GM19467 (cell line): ENCODE data around the gene MGLL.
A peak's percentile ranks its signal among the peaks of the same experiment; 100 is the strongest.

Experiments used
- ATAC-seq: cut with Tn5 transposase; IDR thresholded peaks from one replicate; pipeline ENCODE4 v1.9.1; 2021; ENCODE audit warnings: mild to moderate bottlenecking, moderate library complexity; ENCODE audit not compliant: unreplicated experiment

MGLL gene

DNA sequence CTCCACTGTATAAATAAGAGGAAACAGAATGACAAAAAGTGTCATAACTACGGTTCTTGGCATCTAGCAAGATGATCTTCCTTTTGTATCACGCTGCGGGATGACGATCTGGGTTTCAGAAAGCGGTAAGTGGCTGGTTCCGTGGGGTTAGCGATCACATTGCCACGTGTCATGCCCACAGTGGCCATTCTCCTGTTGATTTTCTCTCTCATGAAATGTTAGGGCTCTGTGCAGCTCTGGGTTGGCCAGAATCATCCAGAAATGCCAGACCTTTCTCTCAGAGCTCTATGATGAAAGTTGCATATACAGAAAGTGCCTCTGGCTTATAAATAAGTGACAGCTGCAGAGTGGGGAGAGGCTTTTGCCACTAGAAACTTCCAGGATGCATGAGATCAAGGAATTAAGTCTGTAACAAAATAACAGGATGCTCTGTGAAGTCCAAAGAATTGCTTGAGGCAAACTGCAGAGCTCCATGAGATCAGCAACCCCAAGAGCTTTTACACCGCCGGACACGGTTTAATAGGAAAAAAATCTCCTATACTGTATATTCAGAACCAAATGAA lies 78.0 kb downstream of the MGLL start:
- no peak for ATAC-seq

- no peak for ATAC-seq
Observed at GRCh38 chr3:127743351-127744252, 78.7 kb downstream of the MGLL start.

GRCh38 chr3:127742580-127742979 lies 79.7 kb downstream of the MGLL start:
- ATAC-seq, result no peak

DNA sequence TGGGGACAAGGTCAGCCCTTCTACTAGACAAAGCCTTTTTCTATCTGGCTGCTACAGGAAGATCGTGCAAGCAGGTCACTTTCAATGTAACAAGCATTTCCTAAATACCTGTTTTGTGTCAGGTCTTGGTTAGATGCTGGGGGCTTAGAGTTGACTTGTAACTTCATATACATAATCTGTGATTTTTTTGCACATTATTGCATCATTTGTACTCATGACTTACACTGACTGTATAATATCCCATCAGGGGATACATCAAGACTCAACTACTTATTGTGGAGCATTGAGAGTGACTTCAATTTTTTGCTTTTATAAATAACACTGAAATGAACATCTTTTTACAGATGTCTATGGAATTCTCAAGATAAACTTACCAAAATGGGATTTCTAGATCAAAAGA lies 80.6 kb downstream of the MGLL start:
- no peak for ATAC-seq

DNA sequence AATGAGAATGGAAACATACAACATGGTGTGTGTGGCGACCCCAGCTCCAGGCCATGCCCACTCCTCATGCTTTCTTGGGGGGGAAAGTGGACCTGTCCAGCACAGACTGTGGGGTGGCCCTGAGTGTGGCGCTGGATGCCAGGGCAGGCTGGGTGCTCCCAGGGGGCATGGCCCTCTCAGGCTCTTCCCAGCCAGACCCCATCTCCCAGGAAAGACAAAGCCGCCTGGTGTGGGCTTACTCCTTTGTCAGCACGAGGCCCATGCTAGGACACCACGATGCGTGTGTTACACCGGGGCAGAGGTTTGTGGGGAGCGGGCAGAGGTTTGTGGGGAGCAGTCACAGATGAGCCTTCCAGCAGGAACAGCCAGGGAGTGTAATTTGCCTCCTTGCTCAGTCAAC lies 81.1 kb downstream of the MGLL start:
- no peak for ATAC-seq

DNA sequence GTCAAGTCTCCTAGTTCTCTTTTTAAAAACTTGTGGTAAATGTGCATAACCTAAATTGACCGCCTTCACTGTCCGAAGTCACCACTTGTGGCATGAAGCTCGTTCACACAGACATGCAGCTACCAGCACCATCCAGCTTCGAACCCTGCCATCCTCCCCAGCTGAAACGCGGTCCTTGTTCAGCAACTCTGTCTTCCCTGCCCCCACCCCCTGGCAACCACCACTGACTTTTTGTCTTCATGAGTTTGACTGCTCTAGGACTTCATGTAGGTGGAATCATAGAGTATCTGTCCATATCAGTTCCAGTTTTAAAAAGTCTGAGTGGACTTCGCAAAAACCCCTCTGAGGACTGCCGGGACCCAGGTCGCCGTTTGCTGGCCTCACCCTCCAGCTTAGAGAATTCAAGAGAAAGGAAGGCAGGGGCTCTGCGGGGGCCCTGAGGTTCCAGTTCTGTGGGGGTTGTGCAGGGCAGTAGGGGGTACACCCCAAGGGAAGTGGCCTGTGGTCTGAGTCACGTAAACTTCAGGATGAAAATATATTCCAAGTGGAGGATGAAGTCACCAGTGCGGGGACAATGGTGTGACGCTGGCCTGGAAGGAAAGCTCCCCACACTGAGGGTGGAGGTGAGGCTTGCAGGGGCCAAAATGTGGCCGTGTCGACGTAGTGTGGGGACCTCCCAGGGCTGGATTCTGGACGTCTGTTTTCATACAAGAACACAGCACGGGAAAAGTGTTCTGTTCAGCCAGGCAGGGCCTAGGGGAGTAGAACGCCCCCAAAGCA lies 82.0 kb downstream of the MGLL start:
- no peak for ATAC-seq

- no peak for ATAC-seq
Observed at GRCh38 chr3:127739347-127740135, 82.8 kb downstream of the MGLL start.

- ATAC-seq, result no peak
Observed at GRCh38 chr3:127738192-127738840, 84.0 kb downstream of the MGLL start.

GRCh38 chr3:127736801-127737539 lies 85.3 kb downstream of the MGLL start:
- no peak for ATAC-seq

DNA sequence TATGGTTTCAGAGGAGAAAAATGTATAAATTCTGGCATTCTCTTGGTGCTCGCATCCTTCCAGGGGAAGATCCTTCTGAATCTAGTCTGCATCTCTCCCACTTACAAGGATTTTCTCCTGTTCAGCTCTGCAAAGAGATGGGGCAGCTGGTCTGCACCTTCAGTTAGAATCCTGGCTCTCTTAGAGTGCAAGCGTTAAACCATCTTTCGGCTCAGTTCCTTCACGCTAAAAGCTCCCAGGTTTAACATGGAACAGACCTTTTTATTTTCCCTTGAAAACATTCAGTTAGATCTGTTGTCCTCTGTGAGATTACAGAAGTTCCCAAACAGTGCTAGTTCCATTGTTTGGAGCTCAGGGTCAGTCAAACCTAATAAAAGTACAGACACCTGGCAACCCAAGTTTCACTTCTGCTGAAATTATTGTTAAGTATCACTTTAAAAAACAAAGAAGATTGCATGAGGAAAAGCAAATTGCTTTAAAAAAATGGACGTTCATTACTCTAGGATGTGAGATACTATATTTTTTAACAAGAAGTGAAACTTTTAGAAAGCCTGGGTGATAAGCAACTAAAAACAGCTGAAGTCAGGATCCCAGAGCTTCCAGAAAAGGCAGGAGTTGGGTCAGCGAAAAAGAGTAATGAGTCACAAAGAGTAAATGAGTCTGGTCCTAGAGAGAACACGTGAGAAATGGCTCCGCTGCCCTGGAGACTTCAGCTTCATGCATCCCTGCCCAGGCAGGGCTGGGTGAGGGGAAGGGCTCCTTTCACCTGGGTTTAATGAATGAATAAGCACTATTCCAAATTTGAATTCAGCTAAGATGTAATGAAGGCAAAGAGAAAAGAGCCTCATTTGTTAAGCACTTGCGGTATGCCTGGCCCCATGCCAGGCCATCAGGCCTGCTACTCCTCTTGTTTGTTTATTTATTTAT lies 86.3 kb downstream of the MGLL start:
- peak; percentile 66 for ATAC-seq

DNA sequence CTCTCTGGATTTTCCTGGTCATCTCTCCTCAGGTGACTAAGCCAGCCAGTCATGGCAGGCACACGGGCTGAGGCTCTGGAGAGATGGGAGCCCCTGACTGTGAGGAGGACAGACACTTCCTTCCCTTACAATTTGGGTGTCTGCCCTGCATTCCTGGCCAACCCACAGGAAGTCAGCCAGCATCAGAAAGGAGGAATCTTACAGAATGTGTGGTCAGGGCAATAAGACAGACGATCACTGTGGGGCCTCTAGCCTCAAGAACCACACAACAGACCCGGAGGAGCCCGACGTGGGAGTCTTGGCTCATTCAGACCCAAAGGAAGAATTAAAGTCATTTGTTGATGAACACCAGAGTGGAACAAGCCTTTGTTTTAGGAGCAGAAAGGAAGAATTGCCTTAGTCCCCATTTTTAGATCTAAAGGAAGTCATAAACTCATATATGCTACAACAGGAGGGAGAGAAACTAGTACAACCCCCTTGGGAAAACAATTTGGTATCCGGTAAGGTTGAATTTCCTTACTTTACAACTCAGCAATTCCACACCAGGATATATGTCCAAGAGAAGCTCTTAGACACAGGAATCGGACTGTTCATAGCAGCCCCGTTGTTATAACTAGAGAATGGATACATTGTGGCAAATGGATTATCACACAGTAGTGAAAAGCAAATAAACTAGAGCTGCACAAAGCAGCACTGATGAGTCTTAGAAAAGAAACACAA lies 87.4 kb downstream of the MGLL start:
- no peak for ATAC-seq

GRCh38 chr3:127734181-127734720 lies 88.1 kb downstream of the MGLL start:
- ATAC-seq, result no peak

DNA sequence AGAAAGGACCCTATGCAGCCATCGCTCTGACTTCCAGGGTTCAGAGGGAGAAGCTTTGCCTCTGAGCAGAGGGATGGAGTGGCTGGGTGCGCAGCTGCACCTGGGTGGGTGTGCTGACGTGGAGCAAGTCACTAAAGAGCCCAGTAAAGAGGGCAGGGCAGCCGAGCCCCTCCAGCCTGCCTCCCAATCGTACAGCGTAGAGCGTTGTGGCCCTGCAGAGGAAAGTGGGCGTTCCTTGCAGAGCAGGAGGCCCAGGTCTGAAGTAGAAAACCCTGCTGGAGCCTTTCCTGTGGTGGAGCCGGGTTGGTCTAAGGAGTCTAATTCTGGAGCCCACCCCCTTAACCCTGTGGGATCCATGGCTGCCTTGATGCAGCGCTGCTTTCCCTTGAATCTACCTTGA lies 88.5 kb downstream of the MGLL start:
- no peak for ATAC-seq

DNA sequence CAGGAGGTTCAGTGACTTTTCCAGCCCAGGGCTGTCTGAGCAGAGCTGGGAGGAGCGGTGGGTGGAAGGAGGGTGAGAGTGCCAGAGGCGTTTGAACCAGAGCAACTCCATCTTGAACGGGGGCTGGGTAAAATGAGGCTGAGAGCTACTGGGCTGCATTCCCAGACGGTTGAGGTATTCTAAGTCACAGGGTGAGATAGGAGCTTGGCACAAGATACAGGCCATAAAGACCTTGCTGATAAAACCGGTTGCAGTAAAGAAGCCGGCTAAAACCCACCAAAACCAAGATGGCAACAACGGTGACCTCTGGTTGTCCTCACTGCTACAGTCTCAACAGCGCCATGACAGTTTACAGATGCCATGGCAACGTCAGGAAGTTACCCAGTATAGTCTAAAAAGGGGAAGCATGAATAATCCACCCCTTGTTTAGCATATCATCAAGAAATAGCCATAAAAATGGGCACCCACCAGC lies 89.4 kb downstream of the MGLL start:
- no peak for ATAC-seq

DNA sequence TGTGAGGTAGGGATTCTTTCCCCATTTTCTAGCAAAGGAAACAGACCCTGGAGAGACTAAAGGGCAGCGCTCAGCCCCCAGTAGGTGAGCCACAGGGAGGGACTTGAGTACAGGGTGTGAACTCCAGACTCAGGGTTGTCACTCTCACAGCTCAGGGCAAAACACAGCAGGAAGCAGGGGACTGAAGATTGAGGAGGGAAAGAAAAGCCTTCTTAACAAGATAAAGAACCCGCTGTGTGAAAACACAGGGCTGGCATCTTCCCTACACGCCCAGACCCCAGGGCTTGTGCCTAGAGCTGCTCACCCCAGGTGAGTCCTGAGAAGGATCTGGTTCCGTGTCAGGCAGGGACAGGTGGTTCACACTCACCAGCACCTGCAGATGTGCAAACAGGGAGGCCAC lies 90.0 kb downstream of the MGLL start:
- ATAC-seq, result no peak

- no peak for ATAC-seq
Observed at GRCh38 chr3:127731546-127732289, 90.6 kb downstream of the MGLL start.
